GDM1 (cell line): Measurements from ENCODE around the gene PPP2R5E.
"Not testable (repeated sequence)": the region's sequence is repeated elsewhere in the genome, so short reads cannot be mapped to it uniquely, and the experiment has no call there.

Experiments used
- DNase-seq: peaks from one replicate; lab custom pipeline; 2025; lab: John Stamatoyannopoulos, UW

PPP2R5E gene

DNA sequence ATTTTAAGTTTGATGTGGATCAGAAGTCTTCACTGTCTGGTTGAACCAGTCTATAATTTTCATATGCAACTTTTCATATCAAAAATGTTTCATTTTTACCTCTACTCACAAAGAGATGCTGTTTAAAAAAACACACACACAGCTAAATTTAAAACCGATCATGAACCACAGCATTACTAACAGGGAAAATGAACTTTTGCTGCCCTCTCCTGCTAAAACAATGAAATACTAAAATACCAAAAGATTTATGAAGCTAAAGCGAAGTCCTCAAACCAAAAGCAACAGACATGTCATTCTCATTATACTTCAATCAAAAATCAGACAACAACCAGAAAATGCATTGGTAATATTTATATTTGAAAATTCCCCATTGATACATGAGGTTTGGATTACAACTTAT is 171.6 kb downstream of the PPP2R5E start:
- DNase-seq: not testable (repeated sequence)

DNA sequence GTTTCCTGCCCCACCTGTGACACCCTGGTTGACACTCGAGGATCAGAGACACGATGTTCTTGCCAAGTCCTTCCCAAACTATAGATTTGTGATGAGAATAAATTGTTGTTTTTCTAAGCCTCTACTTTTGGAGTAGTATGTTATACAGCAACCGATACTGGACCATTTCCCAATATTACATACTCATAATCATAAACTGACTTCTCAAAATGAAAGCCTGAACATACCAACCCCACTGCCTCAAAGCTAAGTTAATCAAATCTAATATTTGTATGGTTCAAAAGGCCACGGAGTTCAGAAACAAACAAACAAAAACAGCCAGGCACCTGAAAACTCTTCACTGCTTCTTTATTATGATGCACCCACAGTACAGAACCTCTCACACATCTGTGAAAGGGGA is 172.1 kb downstream of the PPP2R5E start:
- no peak for DNase-seq

DNA sequence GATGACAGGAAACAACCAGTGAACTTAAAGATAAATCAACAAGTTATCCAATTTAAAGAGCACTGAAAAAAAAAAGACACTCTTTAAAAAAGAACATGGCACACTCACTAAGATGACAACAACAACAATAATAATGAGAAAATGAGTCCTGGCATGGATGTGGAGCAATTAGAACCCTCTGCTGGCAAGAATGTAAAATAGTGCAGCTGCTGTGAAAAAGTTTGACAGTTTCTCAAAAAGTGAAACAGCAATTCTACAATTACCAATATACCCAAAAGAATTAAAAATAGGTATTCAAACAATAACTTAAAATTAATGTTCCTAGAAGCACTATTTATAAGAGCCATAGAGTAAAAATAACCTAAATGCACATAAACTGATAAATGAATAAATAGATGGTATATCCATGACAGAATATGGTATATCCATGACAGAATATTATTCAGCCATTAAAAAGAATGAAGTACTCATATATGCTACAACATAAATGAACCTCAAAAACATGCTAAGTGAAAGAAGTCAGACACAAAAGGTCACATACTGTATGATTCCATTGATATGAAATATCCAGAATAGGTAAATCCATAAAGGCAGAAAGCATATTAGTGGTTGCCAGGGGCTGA is 175.3 kb downstream of the PPP2R5E start:
- DNase-seq: no peak

DNA sequence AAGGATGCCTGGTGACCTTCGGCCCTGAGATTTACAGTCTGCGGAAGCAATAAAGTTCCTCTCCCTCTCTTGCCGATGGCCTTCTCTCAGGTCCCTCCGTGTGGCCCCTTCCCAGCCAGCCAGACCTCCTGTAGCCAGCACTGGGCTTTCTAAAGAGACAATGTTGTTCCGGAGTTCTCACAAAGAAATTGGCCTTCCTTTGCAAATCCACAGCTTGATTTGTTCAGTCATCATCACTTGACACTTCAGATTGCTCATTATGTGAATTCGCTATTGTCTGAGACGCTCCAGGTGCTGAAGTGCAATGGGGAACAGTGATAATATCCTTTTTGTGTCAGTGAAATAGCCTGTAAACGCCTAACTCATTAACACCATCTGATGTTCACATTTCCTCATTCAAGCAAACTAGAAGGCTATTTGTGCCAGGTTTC is 180.8 kb downstream of the PPP2R5E start:
- no peak for DNase-seq

DNA sequence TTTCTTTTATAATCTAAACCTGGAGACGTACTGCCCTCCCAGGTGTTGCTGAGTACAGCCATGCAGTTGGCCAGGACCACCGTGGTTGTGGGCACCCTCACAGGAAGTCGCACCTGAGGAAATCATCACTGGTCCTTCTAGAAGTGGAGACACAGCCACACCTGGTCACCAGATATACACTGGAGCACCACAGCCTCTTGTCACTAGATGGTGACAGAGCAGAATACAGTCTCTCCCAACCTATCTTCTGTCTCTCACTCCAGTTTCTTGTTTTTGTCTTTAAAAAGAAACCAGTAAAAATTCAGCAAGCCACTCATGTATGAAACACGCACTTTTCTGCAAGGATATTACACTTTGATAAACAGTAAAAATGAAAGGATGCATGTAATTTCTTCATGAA is 181.4 kb downstream of the PPP2R5E start:
- no peak for DNase-seq

DNA sequence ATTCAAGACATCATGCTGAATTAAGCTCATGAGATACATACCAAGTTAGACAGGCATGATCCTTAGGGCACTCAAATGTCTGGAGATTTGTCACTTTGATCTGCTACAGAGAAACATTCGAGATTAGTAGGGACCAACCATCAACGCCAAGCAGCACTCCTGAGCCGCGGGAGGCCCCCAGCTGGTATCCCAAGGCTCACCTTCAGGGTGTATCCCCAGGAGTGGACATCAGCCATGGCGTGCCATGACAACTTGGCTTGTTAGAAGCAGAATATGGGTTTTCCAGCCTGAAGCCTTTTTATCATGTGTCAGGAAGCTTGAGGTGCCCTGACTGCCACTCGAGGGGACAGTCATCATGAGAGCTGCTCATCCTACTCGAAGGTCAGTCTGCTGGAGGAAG is 185.3 kb downstream of the PPP2R5E start:
- no peak for DNase-seq

DNA sequence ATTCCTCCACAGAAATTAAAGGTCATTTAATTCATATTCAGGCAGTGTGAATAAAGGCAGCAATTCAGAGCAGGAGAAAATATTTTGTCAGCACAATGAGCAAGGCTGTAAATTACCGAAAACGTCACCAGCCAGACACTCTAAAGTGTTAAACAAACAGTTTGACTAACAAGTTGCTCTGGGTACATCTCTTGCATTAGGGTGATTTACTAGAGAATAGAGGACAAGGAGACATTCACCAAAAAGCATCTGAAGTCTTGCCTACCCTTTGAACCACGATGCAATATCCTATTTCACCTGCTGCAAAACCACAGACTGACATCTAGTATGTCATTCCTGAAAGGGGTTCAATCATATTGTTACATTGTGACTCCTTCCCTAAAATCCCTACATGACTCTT is 197.4 kb downstream of the PPP2R5E start:
- no peak for DNase-seq

DNA sequence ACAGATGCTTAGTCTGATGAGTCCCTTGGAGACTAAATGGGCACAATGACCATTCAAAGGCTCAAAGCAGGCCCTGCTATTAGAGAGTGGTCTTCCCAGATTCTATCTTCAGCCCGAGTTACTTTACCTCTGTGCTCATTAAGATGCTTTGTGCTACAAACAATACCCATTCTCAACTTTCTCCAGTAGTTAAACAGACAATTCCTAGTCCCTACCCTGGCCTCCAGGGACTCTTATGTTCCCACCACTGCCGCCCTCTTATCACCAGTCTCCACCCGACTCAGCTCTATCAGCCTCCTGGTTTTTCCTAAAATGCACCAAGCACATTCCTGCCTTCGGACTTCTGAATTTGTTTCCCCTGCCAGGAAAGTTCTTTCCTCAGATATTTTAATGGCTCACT is 198.8 kb downstream of the PPP2R5E start:
- no peak for DNase-seq

DNA sequence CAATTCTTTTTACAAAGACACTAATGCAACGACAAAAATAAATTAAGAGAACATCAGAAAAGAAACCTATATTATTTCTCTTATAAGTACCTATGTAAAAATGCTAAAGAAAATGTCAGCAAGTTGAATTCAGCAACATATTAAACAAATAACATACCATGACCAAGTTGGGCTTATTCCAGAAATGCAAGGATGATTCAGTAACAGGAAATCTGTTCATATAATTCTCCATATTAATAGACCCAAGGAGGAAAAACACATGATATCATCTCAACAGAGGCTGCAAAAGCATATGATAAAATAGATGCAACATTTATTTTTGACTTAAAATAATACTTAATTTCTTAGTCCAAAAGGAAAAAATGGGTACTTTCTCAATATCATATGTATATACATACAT is 199.3 kb downstream of the PPP2R5E start:
- no peak for DNase-seq

DNA sequence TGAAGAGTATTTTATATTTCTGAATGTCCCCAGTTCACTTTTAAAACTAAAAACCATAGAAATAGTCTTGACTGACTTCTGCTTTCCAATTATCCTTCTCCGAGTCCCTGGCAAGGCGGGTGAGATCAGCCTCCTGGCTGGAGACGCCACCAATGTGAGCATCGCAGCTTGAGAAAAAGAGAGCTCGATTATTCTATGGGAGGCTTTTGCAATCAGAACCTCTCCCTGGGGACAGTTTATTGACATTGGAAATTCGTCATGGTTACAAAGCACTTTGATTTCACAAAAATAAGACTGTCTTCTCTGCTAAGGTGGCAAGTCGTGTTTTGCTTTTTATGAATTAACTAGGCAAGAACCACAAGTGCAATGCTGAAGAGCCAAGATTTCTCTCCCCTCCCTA is 200.8 kb downstream of the PPP2R5E start:
- DNase-seq: no peak

DNA sequence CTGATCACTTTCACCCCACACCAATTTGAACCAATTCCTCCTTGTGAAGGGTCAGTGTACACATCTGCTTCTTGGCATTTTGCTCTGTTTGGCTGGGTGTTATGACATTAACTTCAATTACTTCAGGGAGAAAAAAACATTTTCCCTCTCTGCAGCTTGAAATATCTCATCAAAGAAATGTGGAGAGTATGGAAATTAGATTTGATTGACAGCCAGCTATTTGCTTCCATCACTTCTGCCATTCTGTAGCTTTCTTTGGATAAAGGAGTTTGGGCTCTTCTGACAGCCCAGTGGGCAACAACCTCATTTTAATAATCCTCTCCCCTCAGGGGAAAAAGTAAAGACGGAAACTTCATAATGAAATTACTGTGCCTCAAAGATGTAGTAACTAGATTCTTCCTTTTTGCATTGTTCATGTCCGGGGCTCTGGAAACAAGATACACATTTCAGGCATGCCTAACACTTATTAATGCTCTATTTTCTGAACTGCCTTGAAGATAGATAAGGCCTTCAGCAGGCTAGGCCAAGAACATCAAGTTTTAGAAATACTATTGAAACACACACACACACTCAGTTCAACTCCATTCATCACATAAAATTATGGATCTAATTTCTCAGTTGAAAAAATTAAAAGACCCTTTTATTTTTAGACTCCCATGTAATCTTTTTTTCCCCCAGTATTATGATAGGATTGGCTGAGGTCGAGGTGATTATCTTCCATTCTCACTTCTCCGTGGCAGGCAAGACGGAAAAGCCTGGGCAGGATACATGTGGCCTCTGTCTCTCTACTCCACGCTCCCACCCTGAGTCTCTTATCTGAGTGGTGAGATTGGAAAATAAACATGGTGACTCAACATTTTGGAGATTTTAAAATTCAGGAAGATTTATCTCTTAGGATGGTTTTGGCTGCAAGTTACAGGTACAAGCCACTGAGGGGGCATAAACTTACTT is 214.1 kb downstream of the PPP2R5E start:
- DNase-seq: no peak

DNA sequence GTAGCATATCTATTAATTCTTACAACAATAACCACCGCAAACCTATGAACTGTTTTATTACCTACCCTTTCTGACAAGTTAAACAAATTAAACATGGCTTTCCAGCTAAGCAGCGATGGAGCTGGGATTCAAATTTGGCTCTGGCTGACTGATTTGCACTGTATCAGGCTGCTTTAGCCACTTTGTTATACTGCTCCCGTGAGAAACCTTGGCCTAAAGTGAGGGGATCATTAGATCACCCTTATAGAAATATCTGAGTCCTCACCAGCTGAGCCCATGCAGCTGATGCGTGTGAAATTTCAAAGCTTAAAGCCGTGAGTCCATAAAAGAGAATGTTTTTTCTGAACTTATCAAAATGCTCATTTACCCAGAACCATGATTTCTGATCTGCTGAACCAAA is 216.3 kb downstream of the PPP2R5E start:
- DNase-seq: no peak

DNA sequence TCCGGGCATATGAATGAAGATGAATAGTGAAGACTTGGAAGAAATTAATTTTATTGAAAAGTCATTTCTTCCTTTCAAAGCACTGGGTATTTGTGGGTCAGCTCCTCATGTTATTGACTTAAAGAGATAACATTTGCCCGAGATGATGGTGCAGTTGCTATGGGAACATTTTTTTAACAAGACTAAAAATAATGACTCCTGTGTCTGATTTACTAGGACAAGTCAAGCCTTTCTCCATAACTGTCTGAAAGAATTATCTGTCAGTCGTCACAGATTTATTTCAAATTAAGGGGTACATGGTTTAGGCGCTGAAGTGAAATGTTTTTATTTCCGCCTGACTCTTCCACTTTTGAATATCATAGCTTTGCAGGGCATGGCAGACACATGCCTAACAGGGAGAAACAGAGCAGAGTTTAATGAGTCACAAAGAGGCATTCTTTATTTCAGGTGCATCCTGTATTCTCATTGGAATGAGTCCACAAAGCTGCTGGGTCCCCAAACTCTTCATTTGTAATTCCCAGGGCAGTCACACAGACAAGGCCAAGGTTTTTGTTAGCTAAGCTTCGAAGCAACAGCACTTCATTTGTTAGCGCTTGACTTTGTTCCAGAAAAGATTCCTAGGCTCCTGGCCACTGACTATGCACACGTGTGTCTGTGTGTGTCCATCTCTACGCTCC is 220.1 kb downstream of the PPP2R5E start:
- no peak for DNase-seq

DNA sequence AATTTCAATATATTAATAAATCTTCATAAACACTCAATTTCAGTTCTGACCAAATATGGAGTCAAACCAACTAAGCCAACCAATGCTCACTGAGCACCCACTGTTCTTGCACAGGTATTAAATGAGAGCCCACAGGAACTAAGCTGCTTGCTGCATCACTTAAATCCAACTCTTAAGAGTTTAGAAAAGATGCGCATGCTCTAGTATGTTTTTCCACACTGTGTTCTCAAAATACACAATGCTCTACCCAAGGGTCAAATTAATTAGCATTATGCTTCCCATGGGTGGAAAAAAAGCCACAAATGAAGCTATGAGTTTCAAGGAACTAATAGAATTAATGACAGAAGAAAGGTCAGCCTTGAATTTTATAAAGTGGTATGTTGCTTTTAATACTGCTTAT is 220.7 kb downstream of the PPP2R5E start:
- no peak for DNase-seq
